ENCODE data around the gene ACP7. TPM values are rescaled to one million over a fixed set of nuclear protein-coding genes. Genes with fewer than 3 reads are reported as not detected.

Gene ACP7
- total RNA-seq, 4 donors from 2014 or later: 0.90 to 3.1 (median 1.6) TPM

DNA sequence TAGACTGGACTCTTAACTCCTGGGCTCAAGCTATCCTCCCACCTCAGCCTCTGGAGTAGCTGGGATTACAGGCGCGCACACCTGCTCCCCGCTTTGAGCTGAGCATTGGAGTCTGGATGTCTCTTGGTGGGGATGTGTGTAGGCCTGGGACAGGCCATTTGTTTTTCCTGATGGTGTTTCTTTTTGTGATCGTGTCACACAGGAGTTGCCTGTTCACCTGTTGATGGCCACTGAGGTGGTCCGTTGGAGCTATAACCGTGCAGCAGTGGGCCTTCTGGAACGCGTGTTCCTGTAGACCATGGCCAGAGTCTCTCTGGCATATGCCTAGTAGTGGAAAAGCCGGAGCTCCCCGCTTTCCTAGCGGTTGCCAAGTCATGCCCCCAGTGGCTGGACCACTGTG, 44.9 kb downstream of the ACP7 start:
- peak overlapping the region in 3 of 4 donors; percentile 20 to 94 (median 34) for H3K27ac ChIP-seq

DNA sequence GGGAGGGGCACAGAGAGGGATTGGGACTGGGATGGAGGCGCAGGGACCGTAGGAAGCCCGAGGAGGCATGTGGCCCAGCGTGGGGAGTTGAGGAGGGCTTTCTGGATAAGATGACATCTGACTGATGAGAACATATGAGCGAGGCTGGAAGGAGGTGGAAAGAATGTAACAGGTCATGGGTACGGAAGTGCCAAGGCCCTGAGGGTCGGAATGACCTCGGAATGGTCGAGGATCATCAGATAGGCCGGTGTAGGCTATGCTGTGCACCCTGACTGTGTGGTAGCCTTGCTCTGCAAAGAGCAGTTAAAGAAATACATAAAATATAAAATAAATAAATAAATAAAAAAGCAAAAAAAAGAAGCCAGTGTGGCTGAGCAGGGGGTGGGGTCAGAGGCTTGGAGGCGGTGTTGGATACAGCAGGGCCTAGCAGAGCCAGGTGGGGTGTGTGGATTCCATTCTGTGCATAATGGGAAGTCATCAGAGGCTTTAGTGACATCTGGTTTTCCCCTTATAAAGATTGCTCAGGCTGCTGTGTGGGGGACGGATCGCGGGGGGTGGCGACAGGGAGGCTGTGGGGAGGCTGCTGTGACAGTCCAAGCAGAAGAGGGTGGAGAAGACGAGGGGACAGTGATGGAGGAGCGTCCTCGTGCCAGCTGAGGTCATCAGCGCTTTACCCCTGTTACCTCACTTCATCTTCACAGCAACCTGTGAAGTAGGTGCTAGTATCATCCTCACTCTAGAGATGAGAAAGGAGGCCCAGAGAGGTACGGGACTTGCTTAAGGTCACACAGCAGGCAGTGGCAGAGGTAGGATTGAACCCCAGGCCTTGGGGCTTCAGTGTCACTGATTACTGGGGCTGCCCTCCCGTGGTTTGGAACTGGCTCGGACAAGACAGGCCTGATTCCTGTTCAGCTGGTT, 46.4 kb downstream of the ACP7 start:
- Histone ChIP-seq H3K27ac (peak overlapping the region in 3 of 4 donors; percentile 36 to 94 (median 73)), H3K27me3 (no peaks in the 10 kb centered on the region), H3K36me3 (no peaks in the 10 kb centered on the region), H3K9me3 (no peaks in the 10 kb centered on the region), H3K4me1 (peaks cover 0 to 82% (median 53%) of the 10 kb centered on the region in 4 donors), H3K4me3 (no peak overlapping the region)
- no peak for DNase-seq (ENCODE audit: low spot score in 2 of 2)
- no peak for TF ChIP-seq POLR2A (IDR thresholded peaks at IDR 0.05)
- TF ChIP-seq EP300 (IDR thresholded peaks at IDR 0.05): no peak
- no peak for TF ChIP-seq CTCF (IDR thresholded peaks at IDR 0.05)
- 66 to 73% methylated on average over 22 of the region's 22 CpGs for WGBS, 2 donors

More for the DNA sequence above, 44.9 kb downstream of the ACP7 start:
- no peak overlapping the region for H3K4me3 ChIP-seq
- no peak for TF ChIP-seq POLR2A (IDR thresholded peaks at IDR 0.05)
- TF ChIP-seq CTCF (IDR thresholded peaks at IDR 0.05): no peak
- no peak for TF ChIP-seq EP300 (IDR thresholded peaks at IDR 0.05)
- H3K4me1 ChIP-seq: peaks cover 0 to 90% (median 52%) of the 10 kb centered on the region in 4 donors
- WGBS, 2 donors: 87 to 90% methylated on average over 11 of the region's 11 CpGs
- DNase-seq (ENCODE audit: low spot score in 2 of 2): no peak
- H3K9me3 ChIP-seq: no peaks in the 10 kb centered on the region
- H3K36me3 ChIP-seq: no peaks in the 10 kb centered on the region
- H3K27me3 ChIP-seq: no peaks in the 10 kb centered on the region

- Histone ChIP-seq H3K27ac (peak overlapping the region; percentile 36 to 94 (median 60)), H3K4me3 (no peak overlapping the region), H3K27me3 (no peaks in the 10 kb centered on the region), H3K9me3 (no peaks in the 10 kb centered on the region), H3K36me3 (no peaks in the 10 kb centered on the region), H3K4me1 (peaks cover 0 to 85% (median 52%) of the 10 kb centered on the region in 4 donors)
- no peak for DNase-seq (ENCODE audit: low spot score in 2 of 2)
- TF ChIP-seq POLR2A (IDR thresholded peaks at IDR 0.05) (no peak), CTCF (IDR thresholded peaks at IDR 0.05) (no peak), EP300 (IDR thresholded peaks at IDR 0.05) (no peak)
- 33 to 35% methylated on average over 10 to 18 of the region's 18 CpGs for WGBS, 2 donors
These were observed 47.1 kb downstream of the ACP7 start for GRCh38 chr19:39131255-39131755.

DNA sequence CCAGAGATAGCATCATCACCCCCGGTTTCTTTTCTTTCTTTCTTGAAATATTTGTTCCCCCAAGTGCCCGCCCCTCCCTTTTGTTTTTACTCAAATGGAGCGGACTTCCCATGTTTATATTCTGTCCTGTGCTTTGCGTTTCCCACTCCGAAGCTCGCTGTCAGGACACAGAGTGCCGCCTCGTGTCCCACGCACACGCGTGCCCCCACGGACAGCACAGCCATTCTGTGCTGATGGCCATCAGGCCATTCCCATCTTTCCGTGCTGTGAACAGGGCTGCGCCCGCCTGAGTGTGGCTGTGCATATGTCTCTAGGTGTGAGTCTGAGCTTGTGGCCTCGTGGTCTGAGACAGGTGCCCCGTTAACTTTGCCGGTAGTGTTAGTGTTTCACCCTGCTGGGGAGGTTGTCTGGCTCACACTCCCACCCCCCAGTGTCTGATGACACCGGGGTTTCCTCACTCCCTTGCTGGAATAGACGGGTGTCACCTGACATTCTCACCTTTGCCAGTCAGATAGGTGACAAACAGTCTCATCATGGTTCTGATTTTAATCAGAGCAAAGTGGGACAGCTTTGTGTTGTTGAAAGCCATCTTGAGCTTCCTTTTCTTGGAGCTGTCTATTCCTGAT, 48.3 kb downstream of the ACP7 start:
- Histone ChIP-seq H3K9me3 (no peaks in the 10 kb centered on the region), H3K36me3 (no peaks in the 10 kb centered on the region), H3K4me1 (peaks cover 0 to 85% (median 52%) of the 10 kb centered on the region in 4 donors), H3K4me3 (no peak overlapping the region), H3K27me3 (no peaks in the 10 kb centered on the region), H3K27ac (peak overlapping the region in 3 of 4 donors; percentile 36 to 94 (median 73))
- WGBS, 2 donors: 66 to 67% methylated on average over 20 of the region's 20 CpGs
- DNase-seq (ENCODE audit: low spot score in 2 of 2): no peak
- TF ChIP-seq EP300 (IDR thresholded peaks at IDR 0.05) (no peak), POLR2A (IDR thresholded peaks at IDR 0.05) (no peak), CTCF (IDR thresholded peaks at IDR 0.05) (no peak)
